Fibroblast of mammary gland (primary cell): ENCODE data around the gene TMEM179B.
"Not testable (repeated sequence)": the region's sequence is repeated elsewhere in the genome, so short reads cannot be mapped to it uniquely, and the experiment has no call there.

ENCODE experiments used
- DNase-seq: peaks from one replicate; pipeline ENCODE4 v3.0.0-alpha.2; 2010; ENCODE audit warnings: low read depth
- H3K4me3 ChIP-seq: 2 replicates; pipeline ENCODE4 v1.5.1; 2011; ENCODE audit warnings: low read depth, mild to moderate bottlenecking, low read length, moderate library complexity; ENCODE audit not compliant: control insufficient read depth
- TF ChIP-seq, protein P1 (sequence below): conservative IDR thresholded peaks from 2 replicates; pipeline ENCODE4 v1.5.1; 2011; ENCODE audit warnings: low read depth, low read length, inconsistent platforms; ENCODE audit not compliant: control insufficient read depth, insufficient read depth

The TMEM179B gene, protein sequence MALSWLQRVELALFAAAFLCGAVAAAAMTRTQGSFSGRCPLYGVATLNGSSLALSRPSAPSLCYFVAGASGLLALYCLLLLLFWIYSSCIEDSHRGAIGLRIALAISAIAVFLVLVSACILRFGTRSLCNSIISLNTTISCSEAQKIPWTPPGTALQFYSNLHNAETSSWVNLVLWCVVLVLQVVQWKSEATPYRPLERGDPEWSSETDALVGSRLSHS

DNA sequence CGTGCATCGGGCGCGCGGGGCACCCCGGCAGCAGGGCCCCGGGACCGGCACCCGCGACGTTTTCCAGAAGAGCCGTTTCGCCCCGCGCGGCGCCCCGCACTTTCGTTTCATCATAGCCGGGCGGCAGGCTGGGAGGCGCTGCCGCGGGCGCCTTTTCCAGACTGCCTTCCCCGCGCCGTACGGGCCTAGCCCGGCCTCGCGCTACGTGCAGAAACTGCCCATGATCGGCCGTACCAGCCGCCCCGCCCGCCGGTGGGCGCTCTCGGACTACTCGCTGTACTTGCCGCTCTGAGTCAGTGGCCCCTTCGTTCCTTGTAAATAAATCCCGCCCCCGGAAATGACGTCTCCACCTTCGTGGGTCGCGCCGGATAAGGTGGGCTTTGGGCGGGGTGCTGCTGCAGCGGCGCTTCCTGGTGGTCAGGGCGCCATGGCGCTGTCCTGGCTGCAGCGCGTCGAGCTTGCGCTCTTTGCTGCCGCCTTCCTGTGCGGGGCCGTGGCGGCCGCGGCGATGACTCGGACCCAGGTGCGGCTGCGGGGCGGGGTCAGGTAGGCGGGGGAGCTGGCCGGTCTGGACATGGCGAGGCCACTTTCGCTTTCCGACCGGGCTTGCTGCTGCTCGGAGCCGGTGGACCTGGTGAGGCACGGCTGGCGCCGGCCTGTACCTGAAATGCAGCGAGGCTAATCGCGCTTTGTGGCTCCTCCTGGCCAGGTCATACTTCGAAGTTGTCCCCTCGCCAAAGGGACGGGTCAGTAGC is at the start of gene TMEM179B:
Gene TMEM179B, plus strand, starts transcription at position 398 of the 755 bp plus-strand sequence. Its CDS starts 30 bp downstream, at position 428.
- TF ChIP-seq, protein P1, sequence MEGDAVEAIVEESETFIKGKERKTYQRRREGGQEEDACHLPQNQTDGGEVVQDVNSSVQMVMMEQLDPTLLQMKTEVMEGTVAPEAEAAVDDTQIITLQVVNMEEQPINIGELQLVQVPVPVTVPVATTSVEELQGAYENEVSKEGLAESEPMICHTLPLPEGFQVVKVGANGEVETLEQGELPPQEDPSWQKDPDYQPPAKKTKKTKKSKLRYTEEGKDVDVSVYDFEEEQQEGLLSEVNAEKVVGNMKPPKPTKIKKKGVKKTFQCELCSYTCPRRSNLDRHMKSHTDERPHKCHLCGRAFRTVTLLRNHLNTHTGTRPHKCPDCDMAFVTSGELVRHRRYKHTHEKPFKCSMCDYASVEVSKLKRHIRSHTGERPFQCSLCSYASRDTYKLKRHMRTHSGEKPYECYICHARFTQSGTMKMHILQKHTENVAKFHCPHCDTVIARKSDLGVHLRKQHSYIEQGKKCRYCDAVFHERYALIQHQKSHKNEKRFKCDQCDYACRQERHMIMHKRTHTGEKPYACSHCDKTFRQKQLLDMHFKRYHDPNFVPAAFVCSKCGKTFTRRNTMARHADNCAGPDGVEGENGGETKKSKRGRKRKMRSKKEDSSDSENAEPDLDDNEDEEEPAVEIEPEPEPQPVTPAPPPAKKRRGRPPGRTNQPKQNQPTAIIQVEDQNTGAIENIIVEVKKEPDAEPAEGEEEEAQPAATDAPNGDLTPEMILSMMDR = peak; percentile 40
- DNase-seq = peak; percentile 97
- peak within 1 kb of the TSS; percentile 93 for H3K4me3 ChIP-seq

DNA sequence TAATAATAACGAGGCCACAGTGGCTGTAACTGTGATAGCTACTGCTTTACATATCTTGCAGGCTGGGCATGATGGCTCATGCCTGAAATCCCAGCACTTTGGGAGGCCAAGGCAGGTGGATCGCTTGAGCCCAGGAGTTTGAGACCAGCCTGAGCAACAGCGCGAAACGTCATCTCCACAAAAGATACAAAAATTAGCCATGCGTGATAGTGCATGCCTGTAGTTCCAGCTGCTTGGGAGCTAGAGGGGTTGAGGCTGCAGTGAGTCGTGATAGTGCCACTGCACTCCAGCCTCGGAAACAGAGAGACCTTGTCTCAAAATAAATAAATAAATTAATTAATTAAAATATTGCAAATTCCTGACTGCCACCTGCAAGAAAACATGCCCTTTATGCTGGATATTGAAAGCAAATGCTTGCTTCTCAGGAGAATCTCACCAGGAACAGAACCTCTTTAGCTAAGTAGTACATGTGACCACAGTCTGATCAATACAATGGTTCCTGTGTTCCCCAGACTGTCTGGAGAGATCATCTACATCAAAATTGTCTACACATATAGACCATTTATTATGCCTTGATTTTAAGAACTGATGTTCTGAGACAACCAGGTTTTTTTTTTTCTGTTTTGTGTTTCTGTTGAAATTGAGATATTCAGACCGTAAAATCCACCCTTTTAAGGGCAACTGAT is 39.6 kb upstream of the TMEM179B start:
- no peak for DNase-seq
- TF ChIP-seq, protein P1 = no peak
- no peak overlapping the region for H3K4me3 ChIP-seq

DNA sequence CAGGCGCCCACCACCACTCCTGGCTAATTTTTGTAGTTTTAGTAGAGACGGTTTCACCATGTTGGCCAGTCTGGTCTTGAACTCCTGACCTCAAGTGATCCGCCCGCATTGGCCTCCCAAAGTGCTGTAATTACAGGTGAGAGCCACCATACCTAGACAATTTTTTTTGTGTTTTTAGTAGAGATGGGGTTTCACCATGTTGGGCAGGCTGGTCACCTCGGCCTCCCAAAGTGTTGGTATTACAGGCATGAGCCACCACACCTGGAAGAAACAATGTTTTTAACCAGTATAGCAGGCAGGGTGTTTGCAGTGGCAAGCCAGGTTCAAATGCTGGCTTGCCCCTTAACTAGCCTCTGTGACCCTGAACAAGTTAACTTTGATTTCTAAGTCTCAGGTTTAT is 37.3 kb upstream of the TMEM179B start:
- not testable (repeated sequence) for H3K4me3 ChIP-seq, DNase-seq

DNA sequence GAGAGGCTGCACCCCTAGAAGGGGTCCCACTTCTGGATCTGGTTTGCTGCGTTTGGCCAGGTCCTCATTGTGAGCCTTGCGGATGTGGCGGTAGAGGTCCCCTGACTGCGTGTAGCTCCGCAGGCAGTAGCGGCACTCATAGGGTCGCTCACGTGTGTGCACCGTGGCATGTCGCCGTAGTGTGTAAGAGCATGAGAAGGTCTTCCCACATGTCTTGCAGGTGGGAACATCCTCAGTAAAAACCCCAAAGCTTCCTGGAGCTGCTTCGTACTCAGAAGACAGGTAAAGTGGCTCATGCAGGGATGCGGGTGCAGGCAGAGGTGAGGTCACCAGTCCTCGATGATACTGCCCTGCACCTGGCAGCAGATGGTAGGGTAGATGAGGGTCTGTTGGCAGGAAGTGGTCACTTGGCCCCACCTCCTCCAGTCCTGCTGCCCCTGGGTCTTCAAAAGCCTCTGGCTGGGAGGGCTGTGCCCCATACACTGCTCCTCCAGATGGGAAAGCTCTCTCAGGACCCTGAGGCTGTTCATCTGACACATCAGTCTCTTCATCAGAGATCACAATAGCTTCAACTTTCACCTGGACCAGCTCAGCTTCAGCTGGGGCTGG is 34.9 kb upstream of the TMEM179B start:
- TF ChIP-seq, protein P1 = no peak
- DNase-seq = no peak
- no peak overlapping the region for H3K4me3 ChIP-seq

DNA sequence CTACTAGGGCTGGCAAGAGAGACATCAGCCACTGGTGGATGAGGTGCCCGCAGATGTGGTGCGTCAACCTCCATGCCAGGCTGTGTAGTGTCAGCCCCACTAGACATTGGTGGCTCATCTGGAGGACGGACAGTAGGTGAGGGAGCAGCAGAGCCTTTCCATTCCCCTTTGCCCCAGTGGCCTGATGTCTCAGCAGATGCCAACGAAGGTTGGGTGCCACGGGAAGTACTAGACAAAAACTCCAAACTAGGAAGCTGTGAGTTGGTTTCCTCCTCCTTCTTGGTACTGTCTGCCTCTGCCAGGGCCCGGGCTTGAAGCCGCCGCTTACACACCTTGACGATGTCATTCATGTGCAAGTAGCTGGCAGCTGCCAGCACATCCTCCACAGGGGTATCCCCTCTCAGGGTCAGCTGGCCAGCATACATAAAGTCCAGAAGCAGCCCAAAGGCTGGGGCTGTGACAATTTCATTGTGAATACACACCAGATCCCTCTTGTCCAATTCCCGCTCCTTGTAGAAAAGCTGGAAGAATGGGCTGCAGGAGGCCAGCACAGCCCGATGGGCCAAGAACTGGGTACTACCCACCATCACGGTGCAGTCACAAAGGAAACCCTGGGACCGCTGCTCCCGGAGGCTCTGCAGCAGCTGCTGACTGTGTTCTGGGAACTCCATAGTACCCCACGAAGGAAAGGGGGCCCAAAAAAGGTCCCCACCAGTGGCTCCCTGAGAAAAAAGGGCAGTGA is 34.0 kb upstream of the TMEM179B start:
- no peak for DNase-seq
- peak overlapping the region; percentile 97 for H3K4me3 ChIP-seq
- TF ChIP-seq, protein P1 = no peak

DNA sequence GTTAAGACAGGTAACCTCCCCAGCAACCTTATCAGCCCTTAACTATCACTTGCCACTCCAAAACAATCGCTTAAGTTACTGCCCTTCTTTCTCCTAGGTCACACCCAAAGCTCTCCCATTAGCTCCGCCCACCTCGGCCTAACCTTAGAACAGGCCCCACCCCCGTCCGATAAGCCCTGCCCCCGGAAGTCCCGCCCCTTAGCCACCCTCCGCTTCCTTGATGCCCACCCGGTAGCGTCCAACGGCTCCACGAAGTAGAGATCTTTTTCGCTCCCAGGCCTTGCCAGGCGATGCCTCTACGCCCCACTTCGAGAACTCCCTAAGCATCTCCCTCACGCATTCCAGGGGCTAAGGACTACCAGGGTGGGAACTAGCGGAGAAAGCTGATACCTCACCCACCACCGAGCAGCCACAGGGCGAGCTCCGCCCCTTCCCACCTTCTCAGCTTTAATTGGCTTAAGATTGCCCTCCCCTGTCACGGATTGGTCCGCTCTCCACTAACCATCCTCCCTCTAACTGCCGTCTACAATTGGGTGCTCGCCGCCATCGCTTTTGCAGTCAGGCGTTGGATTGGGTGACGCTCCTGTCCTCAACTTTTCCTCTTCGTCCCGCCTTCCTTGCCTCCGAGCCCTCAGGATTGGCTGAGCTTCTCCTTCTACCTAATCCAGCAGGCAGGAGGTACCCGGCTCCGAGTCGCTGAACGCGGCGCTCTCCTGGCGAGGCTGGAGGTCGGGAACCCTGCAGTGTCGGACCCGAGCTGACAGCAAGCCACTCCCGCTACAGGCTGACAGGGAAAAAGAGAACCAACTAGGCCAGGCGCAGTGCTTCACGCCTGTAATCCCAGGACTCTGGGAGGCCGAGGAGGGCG is 33.2 kb upstream of the TMEM179B start, which contains the start of gene ZBTB3:
Gene ZBTB3, minus strand, starts transcription at position 425 of the 868 bp plus-strand sequence. CDS start 496 bp downstream, outside the sequence.
- peak; percentile 99 for DNase-seq
- TF ChIP-seq, protein P1 = no peak

More for the DNA sequence above, 33.2 kb upstream of the TMEM179B start, which contains the start of gene ZBTB3:
- H3K4me3 ChIP-seq = peak within 1 kb of the TSS; percentile 97
